ENCODE data around the gene C1orf74.

C1orf74 gene

GRCh38 chr1:209755926-209756614 is 28.3 kb downstream of the C1orf74 start, which contains the start of gene TRAF3IP3:
TRAF3IP3 (plus strand) TSS chr1:209756053; CDS start chr1:209760040, 3,987 bp downstream.
- H3K9me2 ChIP-seq (replicated peaks; ENCODE audit: low read depth, low read length) = no peaks in the 10 kb centered on the region
- peaks cover 59% of the 10 kb centered on the region for H3K4me1 ChIP-seq (ENCODE audit: insufficient read depth, low read length, poor library complexity, severe bottlenecking)
- H3K9ac ChIP-seq (ENCODE audit: low read depth, low read length, poor library complexity, severe bottlenecking) = peak within 1 kb of the TSS; percentile 98
- H3K4me2 ChIP-seq (ENCODE audit: low read depth, low read length, poor library complexity, severe bottlenecking) = peak within 1 kb of the TSS; percentile 100
- no peaks in the 10 kb centered on the region for H3K27me3 ChIP-seq (ENCODE audit: insufficient read depth, low read length, poor library complexity, severe bottlenecking)
- peak within 1 kb of the TSS; percentile 54 for H2AFZ ChIP-seq (ENCODE audit: low read length)
- peaks cover 14% of the 10 kb centered on the region for H3F3A ChIP-seq (ENCODE audit: low read depth)
- peak within 1 kb of the TSS; percentile 96 for H3K4me3 ChIP-seq (ENCODE audit: low read length, poor library complexity, severe bottlenecking)
- peaks cover 8% of the 10 kb centered on the region; the same call in 1 of the 2 replicates for H3K36me3 ChIP-seq (ENCODE audit: insufficient read depth, low read length)
- peaks cover 27% of the 10 kb centered on the region for H4K20me1 ChIP-seq (ENCODE audit: insufficient read depth, low read length, poor library complexity, severe bottlenecking)
- H3K9me3 ChIP-seq (ENCODE audit: insufficient read depth, low read depth, low read length) = no peaks in the 10 kb centered on the region
- H3K79me2 ChIP-seq (ENCODE audit: insufficient read depth, low read length) = peaks cover 46% of the 10 kb centered on the region
- no peak for TF ChIP-seq EZH2phosphoT487 (IDR thresholded peaks at IDR 0.05; ENCODE audit: borderline replicate concordance)
- TF ChIP-seq, protein P1, sequence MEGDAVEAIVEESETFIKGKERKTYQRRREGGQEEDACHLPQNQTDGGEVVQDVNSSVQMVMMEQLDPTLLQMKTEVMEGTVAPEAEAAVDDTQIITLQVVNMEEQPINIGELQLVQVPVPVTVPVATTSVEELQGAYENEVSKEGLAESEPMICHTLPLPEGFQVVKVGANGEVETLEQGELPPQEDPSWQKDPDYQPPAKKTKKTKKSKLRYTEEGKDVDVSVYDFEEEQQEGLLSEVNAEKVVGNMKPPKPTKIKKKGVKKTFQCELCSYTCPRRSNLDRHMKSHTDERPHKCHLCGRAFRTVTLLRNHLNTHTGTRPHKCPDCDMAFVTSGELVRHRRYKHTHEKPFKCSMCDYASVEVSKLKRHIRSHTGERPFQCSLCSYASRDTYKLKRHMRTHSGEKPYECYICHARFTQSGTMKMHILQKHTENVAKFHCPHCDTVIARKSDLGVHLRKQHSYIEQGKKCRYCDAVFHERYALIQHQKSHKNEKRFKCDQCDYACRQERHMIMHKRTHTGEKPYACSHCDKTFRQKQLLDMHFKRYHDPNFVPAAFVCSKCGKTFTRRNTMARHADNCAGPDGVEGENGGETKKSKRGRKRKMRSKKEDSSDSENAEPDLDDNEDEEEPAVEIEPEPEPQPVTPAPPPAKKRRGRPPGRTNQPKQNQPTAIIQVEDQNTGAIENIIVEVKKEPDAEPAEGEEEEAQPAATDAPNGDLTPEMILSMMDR (conservative IDR thresholded peaks at IDR 0.05; ENCODE audit: low read length) = no peak

DNA sequence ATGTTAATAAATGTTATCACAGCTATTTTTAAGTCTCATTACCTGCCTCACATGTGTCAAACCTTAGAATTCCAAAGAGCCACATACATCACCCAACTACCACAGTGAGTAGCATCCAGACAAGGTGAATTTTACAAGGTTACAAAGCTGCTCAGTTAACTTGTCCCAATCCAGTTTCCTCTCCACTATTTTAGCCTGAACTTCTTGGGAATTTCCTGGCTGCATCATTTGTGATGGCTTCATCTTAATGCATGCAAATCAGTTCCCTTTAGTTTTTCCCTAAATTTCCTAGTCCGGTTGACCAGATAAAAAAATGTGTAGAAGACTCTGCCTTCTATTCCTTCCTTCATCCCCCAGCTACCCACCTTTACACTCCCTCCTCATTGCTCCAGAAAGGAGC is 29.1 kb downstream of the C1orf74 start:
- H3K79me2 ChIP-seq (ENCODE audit: insufficient read depth, low read length) = peaks cover 38% of the 10 kb centered on the region
- H4K20me1 ChIP-seq (ENCODE audit: insufficient read depth, low read length, poor library complexity, severe bottlenecking) = peaks cover 25% of the 10 kb centered on the region
- peak overlapping the region; percentile 98 for H3K9ac ChIP-seq (ENCODE audit: low read depth, low read length, poor library complexity, severe bottlenecking)
- H3K36me3 ChIP-seq (ENCODE audit: insufficient read depth, low read length) = peaks cover 6% of the 10 kb centered on the region; the same call in 1 of the 2 replicates
- peak overlapping the region; percentile 100 for H3K4me2 ChIP-seq (ENCODE audit: low read depth, low read length, poor library complexity, severe bottlenecking)
- H2AFZ ChIP-seq (ENCODE audit: low read length) = peak overlapping the region; percentile 54
- peaks cover 14% of the 10 kb centered on the region for H3F3A ChIP-seq (ENCODE audit: low read depth)
- H3K9me2 ChIP-seq (replicated peaks; ENCODE audit: low read depth, low read length) = no peaks in the 10 kb centered on the region
- TF ChIP-seq EZH2phosphoT487 (IDR thresholded peaks at IDR 0.05; ENCODE audit: borderline replicate concordance) = no peak
- TF ChIP-seq, protein P1 (conservative IDR thresholded peaks at IDR 0.05; ENCODE audit: low read length) = no peak
- H3K4me3 ChIP-seq (ENCODE audit: low read length, poor library complexity, severe bottlenecking) = peak overlapping the region; percentile 96
- H3K4me1 ChIP-seq (ENCODE audit: insufficient read depth, low read length, poor library complexity, severe bottlenecking) = peaks cover 56% of the 10 kb centered on the region
- no peaks in the 10 kb centered on the region for H3K9me3 ChIP-seq (ENCODE audit: insufficient read depth, low read depth, low read length)
- no peaks in the 10 kb centered on the region for H3K27me3 ChIP-seq (ENCODE audit: insufficient read depth, low read length, poor library complexity, severe bottlenecking)

GRCh38 chr1:209752890-209753289 is 31.5 kb downstream of the C1orf74 start:
- Histone ChIP-seq H3K4me3 (ENCODE audit: low read length, poor library complexity, severe bottlenecking) (no peak overlapping the region), H4K20me1 (ENCODE audit: insufficient read depth, low read length, poor library complexity, severe bottlenecking) (peaks cover 5% of the 10 kb centered on the region), H3K4me2 (ENCODE audit: low read depth, low read length, poor library complexity, severe bottlenecking) (no peak overlapping the region), H3K79me2 (ENCODE audit: insufficient read depth, low read length) (peaks cover 14% of the 10 kb centered on the region), H3K9me2 (replicated peaks; ENCODE audit: low read depth, low read length) (no peaks in the 10 kb centered on the region), H3K9ac (ENCODE audit: low read depth, low read length, poor library complexity, severe bottlenecking) (no peak overlapping the region), H3K9me3 (ENCODE audit: insufficient read depth, low read depth, low read length) (no peaks in the 10 kb centered on the region), H3K36me3 (ENCODE audit: insufficient read depth, low read length) (no peaks in the 10 kb centered on the region), H3K27me3 (ENCODE audit: insufficient read depth, low read length, poor library complexity, severe bottlenecking) (no peaks in the 10 kb centered on the region), H3K4me1 (ENCODE audit: insufficient read depth, low read length, poor library complexity, severe bottlenecking) (peaks cover 33% of the 10 kb centered on the region), H3F3A (ENCODE audit: low read depth) (peaks cover 14% of the 10 kb centered on the region), H2AFZ (ENCODE audit: low read length) (no peak overlapping the region)
- no peak for TF ChIP-seq EZH2phosphoT487 (IDR thresholded peaks at IDR 0.05; ENCODE audit: borderline replicate concordance)
- TF ChIP-seq, protein P1 (conservative IDR thresholded peaks at IDR 0.05; ENCODE audit: low read length) = no peak

Data from Loucy (cell line).